GM08714 (cell line): Measurements from ENCODE around the gene MOV10L1.
"Not testable (repeated sequence)": the region's sequence is repeated elsewhere in the genome, so short reads cannot be mapped to it uniquely, and the experiment has no call there.

Experiments
- H3K4me3 ChIP-seq: fragments of 200-500 bp; sonication (Bioruptor generic); 2 replicates; pipeline ENCODE4 v1.5.1; 2014; ENCODE audit warnings: mild to moderate bottlenecking, low read length, inconsistent platforms
- ZNF274 ChIP-seq: IDR thresholded peaks from 2 replicates; pipeline ENCODE4 v1.6.1; 2012; ENCODE audit warnings: mild to moderate bottlenecking, low read depth, low read length

The MOV10L1 gene

DNA sequence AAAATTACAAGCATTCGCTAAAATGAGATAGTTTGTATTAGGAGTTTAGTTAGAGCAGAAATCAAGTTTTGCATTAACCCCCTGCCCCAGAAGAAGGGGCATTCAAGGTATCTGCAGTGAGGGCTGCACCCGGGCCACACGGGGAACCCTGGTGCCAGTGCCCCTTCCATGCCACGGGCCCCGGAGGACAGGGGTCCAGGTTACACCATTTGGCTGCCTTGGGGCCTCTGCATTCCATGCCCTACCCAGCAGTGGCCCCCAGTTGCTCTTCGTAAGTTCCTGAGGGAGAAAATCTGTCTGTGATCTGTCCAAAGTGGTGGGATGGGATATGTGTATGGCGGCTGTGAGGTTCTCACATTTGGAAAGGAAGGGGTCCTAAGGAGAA is 63.9 kb downstream of the MOV10L1 start:
- TF ChIP-seq ZNF274: no peak
- no peak overlapping the region for H3K4me3 ChIP-seq

DNA sequence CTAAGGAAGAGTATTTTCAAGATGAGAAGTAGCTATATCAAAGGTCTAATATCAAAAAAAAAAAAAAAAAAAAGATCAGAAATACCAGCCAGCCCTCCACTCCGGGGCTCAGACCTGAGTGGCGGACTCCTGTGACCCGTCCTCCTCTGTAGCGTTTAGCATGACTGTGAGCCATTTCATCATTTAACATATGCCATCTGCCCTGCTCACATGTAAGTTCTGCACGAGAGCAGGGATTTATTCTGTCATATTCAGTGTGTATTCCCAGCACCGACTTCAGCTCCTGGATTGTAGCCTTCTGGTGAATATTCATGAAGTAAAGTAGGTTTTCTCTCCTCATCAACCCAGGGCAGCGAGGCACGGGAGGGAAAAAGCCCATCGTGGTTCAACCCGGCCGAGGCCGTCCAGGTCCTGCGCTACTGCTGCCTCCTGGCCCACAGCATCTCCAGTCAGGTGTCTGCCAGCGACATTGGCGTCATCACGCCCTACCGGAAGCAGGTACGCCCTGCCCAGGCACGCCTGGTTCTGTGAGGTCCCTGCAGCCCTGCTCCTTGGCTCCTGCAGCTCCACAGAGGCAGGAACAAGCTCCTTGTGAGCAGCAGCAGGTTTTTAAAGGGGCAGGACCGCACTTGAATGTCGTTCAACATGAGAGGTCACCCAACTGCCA is 68.0 kb downstream of the MOV10L1 start:
- no peak overlapping the region for H3K4me3 ChIP-seq
- no peak for TF ChIP-seq ZNF274

DNA sequence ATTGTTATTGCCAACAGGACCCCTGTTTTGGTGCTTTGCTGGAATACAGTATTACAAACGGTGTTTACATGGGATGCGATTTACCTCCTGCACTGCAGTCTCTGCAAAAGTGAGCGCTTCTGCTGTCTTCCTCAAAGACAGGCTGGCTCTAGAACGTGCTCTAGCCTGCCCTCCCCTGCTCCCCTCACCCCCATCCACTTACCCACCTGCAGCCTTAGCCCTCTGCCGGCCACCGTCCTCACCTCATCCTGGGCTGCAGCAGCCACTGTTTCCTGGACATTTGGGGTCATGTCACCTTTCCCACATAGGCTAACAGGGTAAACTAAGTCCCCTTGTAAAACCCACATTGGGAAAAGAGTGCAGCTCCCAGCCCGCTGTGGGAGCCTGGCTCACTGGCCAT is 71.1 kb downstream of the MOV10L1 start:
- no peak for TF ChIP-seq ZNF274
- H3K4me3 ChIP-seq: no peak overlapping the region

DNA sequence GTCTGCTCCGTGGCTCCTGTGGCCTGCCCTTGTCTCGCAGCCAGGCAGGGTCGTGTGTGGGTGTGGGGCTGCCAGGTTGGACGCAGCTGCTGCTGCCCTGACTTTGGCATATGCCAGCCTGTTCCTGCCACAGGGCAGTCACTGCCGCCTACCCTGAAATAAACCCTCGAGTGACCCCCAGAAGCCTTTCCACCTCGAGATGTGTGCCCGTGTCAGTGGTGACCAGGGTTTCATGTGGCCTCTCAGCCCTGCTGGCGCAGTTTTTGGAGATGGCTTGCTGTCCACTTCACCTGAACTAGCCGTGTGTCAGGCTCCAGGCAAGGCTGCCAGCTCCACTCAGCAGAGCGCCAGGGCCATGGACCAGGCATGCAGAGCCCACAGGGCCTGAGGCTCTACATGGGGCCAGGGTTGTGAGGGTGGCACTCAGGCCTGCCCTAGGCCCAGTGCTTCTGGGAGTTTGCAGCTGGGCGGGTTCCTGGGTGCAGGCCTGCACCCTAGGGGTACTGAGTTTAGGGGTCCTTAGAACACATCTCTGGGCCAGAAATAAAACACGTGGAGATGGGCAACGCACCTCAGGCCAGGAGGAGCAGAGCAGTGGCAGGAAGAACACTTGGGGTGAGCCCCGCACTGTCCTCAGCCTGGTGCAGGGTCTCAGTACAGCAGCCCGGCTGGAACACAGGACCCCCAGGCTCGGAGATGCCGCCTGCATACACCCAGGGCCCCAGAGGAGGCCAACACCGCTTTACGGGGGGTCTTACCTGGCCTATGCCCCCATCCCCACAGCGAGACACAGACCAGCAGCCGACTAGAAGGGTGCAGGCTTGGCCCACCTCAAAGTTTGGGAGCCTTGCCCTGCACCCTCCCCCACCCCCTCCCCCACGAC is 71.9 kb downstream of the MOV10L1 start:
- TF ChIP-seq ZNF274: no peak
- no peak overlapping the region for H3K4me3 ChIP-seq

DNA sequence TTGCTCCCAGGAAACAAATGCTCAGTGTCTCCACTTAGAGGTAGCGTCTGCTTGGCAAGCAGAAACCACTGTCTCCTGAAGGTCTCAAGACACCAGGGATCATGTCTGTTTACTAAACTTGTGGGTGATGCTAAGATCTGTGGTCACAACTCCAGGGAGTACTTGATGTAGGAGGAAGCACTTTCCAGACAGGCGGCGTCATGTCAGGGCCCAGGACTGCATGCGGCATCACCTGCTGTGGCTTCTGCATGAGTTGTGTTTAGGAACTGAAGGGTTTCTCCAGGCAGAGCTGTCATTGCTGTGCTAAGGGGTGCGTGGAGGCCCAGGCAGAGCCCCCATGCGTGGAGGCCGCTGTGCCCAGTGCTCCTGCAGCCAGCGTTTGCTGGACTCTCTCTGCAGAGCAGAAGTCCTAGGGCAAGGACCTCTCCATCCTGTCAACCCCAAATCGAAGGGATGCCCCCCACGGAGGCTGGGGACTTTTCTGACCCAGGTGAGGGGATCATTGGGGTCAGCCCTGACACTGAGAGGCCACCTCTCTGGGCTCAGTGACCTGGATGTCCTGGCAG is 72.7 kb downstream of the MOV10L1 start:
- no peak for TF ChIP-seq ZNF274
- no peak overlapping the region for H3K4me3 ChIP-seq

DNA sequence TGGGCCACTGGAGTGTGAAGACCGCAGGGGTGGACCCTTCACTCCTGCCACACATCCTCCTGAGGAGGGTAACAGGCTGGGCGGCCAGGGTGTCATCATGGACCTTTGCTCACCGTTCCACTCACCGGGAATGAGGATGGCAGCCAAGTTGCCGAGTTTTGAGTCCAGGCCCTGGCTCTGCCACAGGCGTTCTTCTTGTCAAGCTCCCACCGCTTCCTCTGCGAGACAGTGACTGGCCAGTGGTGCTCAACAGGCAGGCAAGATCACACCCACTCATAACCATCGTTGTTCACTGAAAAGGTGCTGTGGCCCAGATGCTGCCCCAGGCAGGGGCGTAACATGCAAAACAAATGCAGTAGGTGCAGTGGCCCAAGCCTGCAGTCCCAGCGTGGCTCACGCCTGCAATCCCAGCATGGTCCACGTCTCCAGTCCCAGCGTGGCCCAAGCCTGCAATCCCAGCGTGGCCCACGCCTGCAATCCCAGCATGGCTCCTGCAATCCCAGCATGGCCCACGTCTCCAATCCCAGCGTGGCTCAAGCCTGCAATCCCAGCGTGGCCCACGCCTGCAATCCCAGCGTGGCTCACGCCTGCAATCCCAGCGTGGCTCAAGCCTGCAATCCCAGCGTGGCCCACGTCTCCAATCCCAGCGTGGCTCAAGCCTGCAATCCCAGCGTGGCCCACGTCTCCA is 75.8 kb downstream of the MOV10L1 start:
- no peak overlapping the region for H3K4me3 ChIP-seq
- TF ChIP-seq ZNF274: no peak

DNA sequence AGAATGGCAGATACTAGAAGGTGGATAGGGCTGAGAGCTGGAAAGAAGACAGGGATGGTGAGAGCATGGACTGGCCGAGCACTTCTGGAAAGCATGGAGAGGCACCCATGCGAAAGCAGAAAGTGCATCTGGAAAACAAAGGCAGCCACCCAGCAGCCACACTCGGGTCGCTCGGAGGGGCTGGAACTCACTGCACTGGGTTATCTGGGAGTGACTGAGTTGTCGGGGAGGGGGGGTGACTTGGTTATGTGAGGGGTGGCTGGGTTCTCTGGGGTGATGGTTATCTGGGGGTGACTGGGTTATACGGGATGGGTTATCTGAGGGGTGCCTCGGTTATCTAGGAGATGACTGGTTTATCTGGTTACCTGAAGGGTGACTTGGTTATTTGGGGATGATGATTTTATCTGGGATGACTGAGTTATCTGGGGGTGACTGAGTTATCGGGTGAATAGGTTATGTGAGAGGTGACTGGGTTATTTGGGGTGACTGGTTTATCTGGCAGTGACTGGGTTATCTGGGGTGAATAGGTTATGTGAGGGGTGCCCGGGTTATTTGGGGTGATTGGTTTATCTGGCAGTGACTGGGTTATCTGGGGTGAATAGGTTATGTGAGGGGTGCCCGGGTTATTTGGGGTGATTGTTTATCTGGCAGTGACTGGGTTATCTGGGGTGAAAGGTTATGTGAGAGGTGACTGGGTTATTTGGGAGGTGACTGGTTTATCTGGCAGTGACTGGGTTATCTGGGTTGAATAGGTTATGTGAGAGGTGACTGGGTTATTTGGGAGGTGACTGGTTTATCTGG is 78.1 kb downstream of the MOV10L1 start:
- H3K4me3 ChIP-seq: no peak overlapping the region
- no peak for TF ChIP-seq ZNF274

DNA sequence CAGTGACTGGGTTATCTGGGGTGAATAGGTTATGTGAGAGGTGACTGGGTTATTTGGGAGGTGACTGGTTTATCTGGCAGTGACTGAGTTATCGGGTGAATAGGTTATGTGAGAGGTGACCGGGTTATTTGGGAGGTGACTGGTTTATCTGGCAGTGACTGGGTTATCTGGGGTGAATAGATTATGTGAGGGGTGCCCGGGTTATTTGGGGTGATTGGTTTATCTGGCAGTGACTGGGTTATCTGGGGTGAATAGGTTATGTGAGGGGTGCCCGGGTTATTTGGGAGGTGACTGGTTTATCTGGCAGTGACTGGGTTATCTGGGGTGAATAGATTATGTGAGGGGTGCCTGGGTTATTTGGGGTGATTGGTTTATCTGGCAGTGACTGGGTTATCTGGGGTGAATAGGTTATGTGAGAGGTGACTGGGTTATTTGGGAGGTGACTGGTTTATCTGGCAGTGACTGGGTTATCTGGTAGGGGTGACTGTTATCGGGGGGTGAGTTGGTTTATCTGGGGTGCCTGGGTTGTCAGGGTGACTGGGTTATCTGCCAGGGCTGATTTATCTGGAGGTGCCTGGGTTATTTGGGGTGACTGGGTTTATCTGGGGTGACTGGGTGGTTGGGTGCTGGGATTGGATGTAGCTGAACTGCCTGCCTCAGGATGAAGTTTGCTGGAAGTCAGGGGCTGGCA is 78.8 kb downstream of the MOV10L1 start:
- not testable (repeated sequence) for H3K4me3 ChIP-seq

DNA sequence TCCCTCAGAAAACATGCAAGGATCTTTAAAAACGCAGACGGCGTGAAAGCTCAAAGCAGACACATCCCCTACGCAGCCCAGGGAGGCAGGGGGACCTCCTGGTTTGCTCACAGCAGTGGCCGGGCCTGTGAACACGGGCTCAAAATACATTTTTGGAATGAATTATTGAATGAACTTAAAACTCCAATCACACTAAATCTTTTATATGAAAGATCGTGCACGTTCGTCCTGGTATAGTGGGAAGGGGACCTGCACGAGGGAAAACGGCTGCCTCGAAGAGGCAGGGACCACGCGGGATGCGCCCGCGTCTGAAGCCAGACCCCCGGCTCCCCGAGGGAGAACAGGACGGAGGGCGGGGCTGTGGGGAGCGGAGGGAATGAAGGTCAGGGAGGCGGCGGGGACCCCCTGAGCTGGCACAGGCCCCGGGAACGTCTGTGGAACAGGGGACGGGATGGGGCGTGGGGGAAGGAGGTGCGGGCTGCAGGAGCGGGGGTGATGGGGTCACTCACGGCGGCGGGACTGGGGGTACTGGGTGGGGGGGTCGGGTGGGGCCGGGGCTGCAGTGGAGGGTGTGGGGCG is 79.5 kb downstream of the MOV10L1 start:
- TF ChIP-seq ZNF274: no peak
- H3K4me3 ChIP-seq: no peak overlapping the region

DNA sequence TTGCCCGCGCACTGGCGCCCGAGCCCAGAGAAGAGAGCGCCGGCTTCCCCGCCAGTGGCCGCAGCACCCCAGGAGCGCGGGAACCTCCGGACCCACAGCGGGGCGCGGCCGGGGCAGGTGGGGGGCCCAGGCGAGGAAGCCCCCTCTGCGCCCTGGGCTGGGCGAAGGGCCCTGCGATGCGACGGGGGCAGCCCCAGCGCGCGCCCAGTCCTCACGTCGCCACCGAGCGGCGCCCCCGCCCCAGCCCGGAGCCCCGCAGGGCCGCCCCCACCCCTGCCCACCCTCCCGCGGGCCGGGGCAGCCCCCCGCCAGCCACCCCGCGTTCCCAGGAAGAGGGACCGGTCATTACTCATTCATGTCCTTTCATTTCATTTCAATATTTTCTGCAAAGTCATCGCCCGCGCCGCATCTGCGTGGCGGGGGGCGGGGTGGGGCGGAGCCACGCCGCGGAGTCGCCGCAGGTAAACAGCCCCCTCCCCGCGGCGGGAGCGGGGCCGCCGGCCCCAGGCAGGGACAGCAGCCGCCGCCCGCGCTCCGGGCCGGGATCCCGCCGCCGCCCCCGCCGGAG is 80.1 kb downstream of the MOV10L1 start:
- peak overlapping the region; percentile 52 for H3K4me3 ChIP-seq
- no peak for TF ChIP-seq ZNF274

DNA sequence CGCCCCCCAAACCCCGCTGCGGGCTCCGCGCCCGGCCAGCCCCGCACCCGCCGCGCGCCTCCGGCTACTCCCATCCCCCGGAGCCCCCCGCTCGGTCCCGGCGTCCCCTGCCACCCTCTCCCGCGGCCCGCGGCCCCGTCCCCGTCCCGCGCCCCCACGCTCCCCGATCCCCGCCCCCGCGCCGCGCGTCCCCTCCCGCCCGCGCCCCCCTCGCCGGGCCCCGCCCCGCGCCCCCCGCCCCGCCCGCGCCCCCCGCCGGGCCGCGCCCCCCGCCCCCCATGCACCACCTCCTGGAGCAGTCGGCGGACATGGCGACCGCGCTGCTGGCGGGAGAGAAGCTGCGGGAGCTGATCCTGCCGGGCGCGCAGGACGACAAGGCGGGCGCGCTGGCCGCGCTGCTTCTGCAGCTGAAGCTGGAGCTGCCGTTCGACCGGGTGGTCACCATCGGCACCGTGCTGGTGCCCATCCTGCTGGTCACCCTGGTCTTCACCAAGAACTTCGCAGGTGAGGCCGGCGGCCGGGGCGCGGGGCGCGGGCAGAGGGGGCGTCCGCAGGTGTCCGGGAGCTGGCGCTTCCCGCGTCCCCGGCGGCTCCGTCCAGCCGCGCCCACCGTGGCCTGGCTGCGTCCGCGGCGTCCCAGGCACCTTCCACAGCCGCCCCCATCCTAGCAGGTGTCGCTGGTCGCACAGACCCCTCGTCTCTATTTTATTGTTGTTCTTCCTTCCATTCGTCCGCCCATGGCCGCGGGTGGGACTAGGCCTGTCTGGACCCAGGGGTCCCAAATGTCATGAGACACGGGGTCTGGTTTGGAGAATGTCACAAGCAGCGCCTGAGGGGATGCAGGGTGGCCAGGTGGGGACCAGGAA is 80.9 kb downstream of the MOV10L1 start, which contains the start of gene PANX2:
PANX2 (plus strand) TSS at position 279 of the 866 bp plus-strand sequence; CDS start at position 279, 0 bp downstream.
- TF ChIP-seq ZNF274: no peak
- peak within 1 kb of the TSS; percentile 52 for H3K4me3 ChIP-seq
